Vagina (tissue), 2 donors: ENCODE measurements around the gene SLC6A4.
"Not testable (repeated sequence)": the region's sequence is repeated elsewhere in the genome, so short reads cannot be mapped to it uniquely, and the experiment has no call there.

Experiments
- POLR2AphosphoS5 ChIP-seq, 2 donors: sonication (generic); formaldehyde crosslinking; IDR thresholded peaks; one replicate each; pipeline ENCODE4 v1.9.0; 2017; ENCODE audit warnings: antibody characterized with exemption in 2 of 2, mild to moderate bottlenecking in 2 of 2, low read depth in 1 of 2; ENCODE audit not compliant: insufficient read depth in 1 of 2
- TF ChIP-seq, protein P1 (sequence below), 3 experiments: fragments of 450-650 bp in 2 of 3; fragments of 200-600 bp in 1 of 3; sonication (generic) in 1 of 3; IDR thresholded peaks; one replicate each; pipeline ENCODE4 v1.5.1; 2017 to 2019; ENCODE audit warnings: antibody characterized with exemption in 3 of 3, mild to moderate bottlenecking in 2 of 3, moderate library complexity in 2 of 3

GRCh38 chr17:30147860-30148259 lies 87.6 kb downstream of the SLC6A4 start:
- TF ChIP-seq, protein P1, sequence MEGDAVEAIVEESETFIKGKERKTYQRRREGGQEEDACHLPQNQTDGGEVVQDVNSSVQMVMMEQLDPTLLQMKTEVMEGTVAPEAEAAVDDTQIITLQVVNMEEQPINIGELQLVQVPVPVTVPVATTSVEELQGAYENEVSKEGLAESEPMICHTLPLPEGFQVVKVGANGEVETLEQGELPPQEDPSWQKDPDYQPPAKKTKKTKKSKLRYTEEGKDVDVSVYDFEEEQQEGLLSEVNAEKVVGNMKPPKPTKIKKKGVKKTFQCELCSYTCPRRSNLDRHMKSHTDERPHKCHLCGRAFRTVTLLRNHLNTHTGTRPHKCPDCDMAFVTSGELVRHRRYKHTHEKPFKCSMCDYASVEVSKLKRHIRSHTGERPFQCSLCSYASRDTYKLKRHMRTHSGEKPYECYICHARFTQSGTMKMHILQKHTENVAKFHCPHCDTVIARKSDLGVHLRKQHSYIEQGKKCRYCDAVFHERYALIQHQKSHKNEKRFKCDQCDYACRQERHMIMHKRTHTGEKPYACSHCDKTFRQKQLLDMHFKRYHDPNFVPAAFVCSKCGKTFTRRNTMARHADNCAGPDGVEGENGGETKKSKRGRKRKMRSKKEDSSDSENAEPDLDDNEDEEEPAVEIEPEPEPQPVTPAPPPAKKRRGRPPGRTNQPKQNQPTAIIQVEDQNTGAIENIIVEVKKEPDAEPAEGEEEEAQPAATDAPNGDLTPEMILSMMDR (IDR thresholded peaks at IDR 0.05), result not testable (repeated sequence)
- not testable (repeated sequence) for TF ChIP-seq POLR2AphosphoS5 (IDR thresholded peaks at IDR 0.05; ENCODE audit: insufficient read depth in 1 of 2, low read depth in 1 of 2)
